Esophagus squamous epithelium (tissue), 5 donors: ENCODE data around the gene METTL4. TPM values are rescaled to one million over a fixed set of nuclear protein-coding genes. Genes with fewer than 3 reads are reported as not detected.

Experiments
- DNase-seq: peaks from one replicate; lab custom pipeline; 2025; lab: John Stamatoyannopoulos, UW
- H3K27ac ChIP-seq, 4 donors: fragments of 200-600 bp; sonication (generic); one replicate each; pipeline ENCODE4 v1.5.1; 2016 to 2019; ENCODE audit warnings: mild to moderate bottlenecking in 1 of 4
- H3K27me3 ChIP-seq, 4 donors: fragments of 200-600 bp; sonication (generic); 1 replicate in 3 of 4; 2 replicates in 1 of 4; pipeline versions ENCODE4 v1.5.1 to v1.6.0; 2017 to 2021; ENCODE audit warnings: antibody characterized with exemption in 1 of 4
- H3K36me3 ChIP-seq, 3 donors: fragments of 200-600 bp; sonication (generic); one replicate each; pipeline ENCODE4 v1.5.1; 2016 to 2019
- H3K4me1 ChIP-seq, 3 donors: fragments of 200-600 bp; sonication (generic); one replicate each; pipeline ENCODE4 v1.5.1; 2017 to 2019
- H3K4me3 ChIP-seq, 4 donors: fragments of 200-600 bp; sonication (generic); 1 replicate in 3 of 4; 2 replicates in 1 of 4; pipeline ENCODE4 v1.5.1; 2016 to 2019; ENCODE audit warnings: mild to moderate bottlenecking in 2 of 4, moderate library complexity in 1 of 4
- H3K9me3 ChIP-seq, 3 donors: fragments of 200-600 bp; sonication (generic); one replicate each; pipeline ENCODE4 v1.5.1; 2016 to 2019
- CTCF ChIP-seq, 6 experiments: fragments of 450-650 bp in 4 of 6; fragments of 200-600 bp in 2 of 6; sonication (generic) in 2 of 6; IDR thresholded peaks; one replicate each; pipeline ENCODE4 v1.5.1; 2016 to 2019; ENCODE audit warnings: antibody characterized with exemption in 6 of 6, mild to moderate bottlenecking in 4 of 6, moderate library complexity in 4 of 6
- POLR2A ChIP-seq, 4 donors: fragments of 450-650 bp; IDR thresholded peaks; one replicate each; pipeline ENCODE4 v1.6.1; 2017; ENCODE audit warnings: antibody characterized with exemption in 4 of 4, mild to moderate bottlenecking in 4 of 4, moderate library complexity in 3 of 4
- WGBS, 2 donors: methylation state at CpG; one replicate each; pipeline ENCODE4 v1.1.5; 2018; 5-methylcytosine and 5-hydroxymethylcytosine counted together
- intact Hi-C: fragments of 100-400 bp; cut with DNase I; formaldehyde crosslinking; loops from one replicate; pipeline ENCODE4 v1.15.0; 2022
- total RNA-seq, 4 donors: library from RNA; depleted of rRNA; stranded (reverse); fragments of >200 nt; gene quantifications; one replicate each; pipeline ENCODE4 v1.1.0, GENCODE V29; 2016
- donor health status: DM: yes; HTN: yes; CAD: no.

METTL4 gene
- total RNA-seq, 4 donors from 2014 or later: 1.8 to 6.7 (median 4.4) TPM

- no peaks in the 10 kb centered on the region for H3K36me3 ChIP-seq
- intact Hi-C loops: no loop called here
- 88 to 93% methylated on average over 2 of the region's 2 CpGs for WGBS, 2 donors
- no peak for TF ChIP-seq POLR2A (IDR thresholded peaks at IDR 0.05)
- TF ChIP-seq CTCF (IDR thresholded peaks at IDR 0.05): no peak
- peak overlapping the region in 3 of 4 donors; percentile 28 to 53 (median 41) for H3K27ac ChIP-seq
- DNase-seq: no peak
- peak overlapping the region in 1 of 4 donors; percentile 39 for H3K4me3 ChIP-seq
- no peaks in the 10 kb centered on the region for H3K9me3 ChIP-seq
- peaks cover 0 to 41% (median 0%) of the 10 kb centered on the region in 3 donors for H3K4me1 ChIP-seq
- no peaks in the 10 kb centered on the region for H3K27me3 ChIP-seq
Measured at GRCh38 chr18:2590303-2590702, 19.0 kb upstream of the METTL4 start.

GRCh38 chr18:2589345-2590068 is 18.2 kb upstream of the METTL4 start:
- intact Hi-C loops: no loop called here
- no peak for DNase-seq
- Histone ChIP-seq H3K4me1 (peaks cover 0 to 38% (median 0%) of the 10 kb centered on the region in 3 donors), H3K4me3 (peak overlapping the region in 1 of 4 donors; percentile 39), H3K36me3 (no peaks in the 10 kb centered on the region), H3K27me3 (no peaks in the 10 kb centered on the region), H3K9me3 (no peaks in the 10 kb centered on the region), H3K27ac (peak overlapping the region in 3 of 4 donors; percentile 28 to 59 (median 53))
- TF ChIP-seq POLR2A (IDR thresholded peaks at IDR 0.05) (no peak), CTCF (IDR thresholded peaks at IDR 0.05) (no peak)
- whole genome bisulfite sequencing, 2 donors: 54 to 65% methylated on average over 3 of the region's 3 CpGs

GRCh38 chr18:2588666-2589344 is 17.5 kb upstream of the METTL4 start:
- H3K36me3 ChIP-seq: no peaks in the 10 kb centered on the region
- H3K27ac ChIP-seq: peak overlapping the region in 2 of 4 donors; percentile 28 to 59
- no peaks in the 10 kb centered on the region for H3K27me3 ChIP-seq
- WGBS, 2 donors: 61 to 64% methylated on average over 5 of the region's 5 CpGs
- peak overlapping the region in 1 of 4 donors; percentile 1 for H3K4me3 ChIP-seq
- no peak for DNase-seq
- intact Hi-C loops: no loop called here
- TF ChIP-seq POLR2A (IDR thresholded peaks at IDR 0.05): no peak
- no peak for TF ChIP-seq CTCF (IDR thresholded peaks at IDR 0.05)
- H3K4me1 ChIP-seq: peaks cover 0 to 31% (median 0%) of the 10 kb centered on the region in 3 donors
- no peaks in the 10 kb centered on the region for H3K9me3 ChIP-seq

- WGBS, 2 donors: 93 to 97% methylated on average over 3 of the region's 3 CpGs
- intact Hi-C loops: no loop called here
- H3K4me3 ChIP-seq: no peak overlapping the region
- no peaks in the 10 kb centered on the region for H3K36me3 ChIP-seq
- H3K4me1 ChIP-seq: peaks cover 0 to 21% (median 0%) of the 10 kb centered on the region in 3 donors
- H3K27ac ChIP-seq: no peak overlapping the region
- DNase-seq: no peak
- TF ChIP-seq POLR2A (IDR thresholded peaks at IDR 0.05): no peak
- TF ChIP-seq CTCF (IDR thresholded peaks at IDR 0.05): no peak
- no peaks in the 10 kb centered on the region for H3K9me3 ChIP-seq
- H3K27me3 ChIP-seq: no peaks in the 10 kb centered on the region
Measured at GRCh38 chr18:2587788-2588187, 16.5 kb upstream of the METTL4 start.

GRCh38 chr18:2573408-2573807 is 2.1 kb upstream of the METTL4 start:
- no peak overlapping the region for H3K27ac ChIP-seq
- H3K9me3 ChIP-seq: no peaks in the 10 kb centered on the region
- WGBS, 2 donors: 39 to 42% methylated on average over 2 of the region's 2 CpGs
- H3K36me3 ChIP-seq: no peaks in the 10 kb centered on the region
- no peaks in the 10 kb centered on the region for H3K27me3 ChIP-seq
- no peak for DNase-seq
- intact Hi-C loops: no loop called here
- no peak for TF ChIP-seq POLR2A (IDR thresholded peaks at IDR 0.05)
- H3K4me3 ChIP-seq: no peak overlapping the region
- peaks cover 6 to 43% (median 11%) of the 10 kb centered on the region in 3 donors for H3K4me1 ChIP-seq
